HepG2 (cell line): ENCODE results near the gene EFNA3. TPM values are rescaled to one million over a fixed set of nuclear protein-coding genes. Genes with fewer than 3 reads are reported as not detected.
A peak's percentile ranks its signal among the peaks of the same experiment; 100 is the strongest.

Source experiments
- ARID3A ChIP-seq: IDR thresholded peaks from 2 replicates; pipeline ENCODE4 v1.6.1; 2012; ENCODE audit warnings: low read depth, low read length, improper control_type of control experiment
- HOXA3 ChIP-seq: sonication (generic); formaldehyde crosslinking; IDR thresholded peaks from 2 replicates; pipeline ENCODE4 v1.5.0; 2020; ENCODE audit warnings: missing genetic modification reagents
- KAT2B ChIP-seq: fragments of 150-350 bp; IDR thresholded peaks from 2 replicates; pipeline ENCODE4 v1.6.1; 2014; ENCODE audit warnings: low read depth, low read length, borderline replicate concordance
- KAT8 ChIP-seq: IDR thresholded peaks from 2 replicates; pipeline ENCODE4 v1.6.1; 2016; ENCODE audit warnings: missing genetic modification reagents, missing compliant biosample characterization
- KLF12 ChIP-seq: sonication (generic); formaldehyde crosslinking; IDR thresholded peaks from 2 replicates; pipeline ENCODE4 v1.4.0; 2020; ENCODE audit warnings: missing genetic modification reagents, borderline replicate concordance
- LCORL ChIP-seq, 2 experiments: fragments of 450-650 bp in 1 of 2; sonication (generic) in 1 of 2; formaldehyde crosslinking in 1 of 2; IDR thresholded peaks; 2 replicates each; pipeline versions ENCODE4 v1.5.0 to v1.6.1; 2017 to 2020; ENCODE audit warnings: antibody characterized with exemption in 1 of 2, missing genetic modification reagents in 1 of 2
- MAFF ChIP-seq: IDR thresholded peaks from 2 replicates; pipeline ENCODE4 v1.6.1; 2011; ENCODE audit warnings: low read depth, low read length, improper control_type of control experiment
- RAD51 ChIP-seq: fragments of 450-650 bp; IDR thresholded peaks from 2 replicates; pipeline ENCODE4 v1.6.1; 2016; ENCODE audit warnings: borderline replicate concordance
- TAF15 ChIP-seq: fragments of 200-400 bp; formaldehyde crosslinking; IDR thresholded peaks from one replicate; pipeline ENCODE4 v1.6.1; 2018; ENCODE audit warnings: mild to moderate bottlenecking, low read depth, low read length; ENCODE audit not compliant: poor library complexity, severe bottlenecking
- TBX3 ChIP-seq: fragments of 450-650 bp; IDR thresholded peaks from 2 replicates; pipeline ENCODE4 v1.6.1; 2017; ENCODE audit warnings: antibody characterized with exemption, mild to moderate bottlenecking, inconsistent platforms, borderline replicate concordance
- ZBTB2 ChIP-seq: sonication (generic); formaldehyde crosslinking; IDR thresholded peaks from 2 replicates; pipeline ENCODE4 v1.8.0; 2022; ENCODE audit warnings: low read depth, missing genetic modification reagents
- ZBTB21 ChIP-seq: sonication (generic); formaldehyde crosslinking; IDR thresholded peaks from 2 replicates; pipeline ENCODE4 v1.4.0; 2020; ENCODE audit warnings: missing genetic modification reagents
- ZFY ChIP-seq: sonication (generic); formaldehyde crosslinking; IDR thresholded peaks from 2 replicates; pipeline ENCODE4 v1.4.0; 2020; ENCODE audit warnings: missing genetic modification reagents
- ZNF263 ChIP-seq: sonication (generic); formaldehyde crosslinking; IDR thresholded peaks from 2 replicates; pipeline ENCODE4 v1.4.0; 2020; ENCODE audit warnings: missing genetic modification reagents
- ZNF713 ChIP-seq: sonication (generic); formaldehyde crosslinking; IDR thresholded peaks from 2 replicates; pipeline ENCODE4 v1.4.0; 2020; ENCODE audit warnings: mild to moderate bottlenecking, missing genetic modification reagents
- ZNF792 ChIP-seq: IDR thresholded peaks from 2 replicates; pipeline ENCODE4 v1.6.1; 2016
- ZNF83 ChIP-seq: sonication (generic); formaldehyde crosslinking; IDR thresholded peaks from 2 replicates; pipeline ENCODE4 v1.4.0; 2020; ENCODE audit warnings: missing genetic modification reagents, mild to moderate bottlenecking, borderline replicate concordance
- polyA plus RNA-seq, 8 experiments: library from polyadenylated mRNA; depleted of rRNA in 3 of 8; stranded (reverse) in 7 of 8; unstranded in 1 of 8; fragments of >200 nt; fragmentation: Illumina TruSeq in 4 of 8; extraction: Trizol in 4 of 8; gene quantifications; 2 replicates each; pipeline versions ENCODE4 v1.2.1 to v1.2.3, GENCODE V29; 2011 to 2016; ENCODE audit warnings: low read depth in 4 of 8, missing spikeins in 1 of 8, mixed read lengths in 1 of 8; ENCODE audit not compliant: insufficient read depth in 1 of 8
- total RNA-seq, 5 experiments: library from RNA; depleted of rRNA; stranded (reverse); fragments of >200 nt; fragmentation: Illumina TruSeq; extraction: Trizol; gene quantifications; 2 replicates each; pipeline ENCODE4 v1.2.3, GENCODE V29; 2016; ENCODE audit warnings: low read depth in 1 of 5
- TF ChIP-seq, protein P1 (sequence below): sonication (generic); formaldehyde crosslinking; IDR thresholded peaks from 2 replicates; pipeline ENCODE4 v1.9.0; 2021; ENCODE audit warnings: missing genetic modification reagents, borderline replicate concordance
- TF ChIP-seq, protein P2 (sequence below): sonication (generic); formaldehyde crosslinking; IDR thresholded peaks from 2 replicates; pipeline ENCODE4 v1.4.0; 2020; ENCODE audit warnings: missing genetic modification reagents, borderline replicate concordance

The EFNA3 gene
- total and polyA plus RNA-seq, 2 of the 13 experiments (the other 11 are each of a cell fraction or from before 2014, with no cell fraction given): 1.0 to 5.7 TPM

- TF ChIP-seq, protein P1, sequence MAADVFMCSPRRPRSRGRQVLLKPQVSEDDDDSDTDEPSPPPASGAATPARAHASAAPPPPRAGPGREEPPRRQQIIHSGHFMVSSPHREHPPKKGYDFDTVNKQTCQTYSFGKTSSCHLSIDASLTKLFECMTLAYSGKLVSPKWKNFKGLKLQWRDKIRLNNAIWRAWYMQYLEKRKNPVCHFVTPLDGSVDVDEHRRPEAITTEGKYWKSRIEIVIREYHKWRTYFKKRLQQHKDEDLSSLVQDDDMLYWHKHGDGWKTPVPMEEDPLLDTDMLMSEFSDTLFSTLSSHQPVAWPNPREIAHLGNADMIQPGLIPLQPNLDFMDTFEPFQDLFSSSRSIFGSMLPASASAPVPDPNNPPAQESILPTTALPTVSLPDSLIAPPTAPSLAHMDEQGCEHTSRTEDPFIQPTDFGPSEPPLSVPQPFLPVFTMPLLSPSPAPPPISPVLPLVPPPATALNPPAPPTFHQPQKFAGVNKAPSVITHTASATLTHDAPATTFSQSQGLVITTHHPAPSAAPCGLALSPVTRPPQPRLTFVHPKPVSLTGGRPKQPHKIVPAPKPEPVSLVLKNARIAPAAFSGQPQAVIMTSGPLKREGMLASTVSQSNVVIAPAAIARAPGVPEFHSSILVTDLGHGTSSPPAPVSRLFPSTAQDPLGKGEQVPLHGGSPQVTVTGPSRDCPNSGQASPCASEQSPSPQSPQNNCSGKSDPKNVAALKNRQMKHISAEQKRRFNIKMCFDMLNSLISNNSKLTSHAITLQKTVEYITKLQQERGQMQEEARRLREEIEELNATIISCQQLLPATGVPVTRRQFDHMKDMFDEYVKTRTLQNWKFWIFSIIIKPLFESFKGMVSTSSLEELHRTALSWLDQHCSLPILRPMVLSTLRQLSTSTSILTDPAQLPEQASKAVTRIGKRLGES: no peak; the same call in 1 of the 2 replicates
- peak; percentile 87 for TF ChIP-seq ARID3A
- TF ChIP-seq ZNF263 (CRISPR knock-in tag): no peak
- peak; percentile 83 for TF ChIP-seq ZBTB2
- TF ChIP-seq ZBTB21 (CRISPR knock-in tag): peak; percentile 60
- TF ChIP-seq ZNF713: no peak
- TF ChIP-seq HOXA3 (CRISPR knock-in tag): peak; percentile 79
- TF ChIP-seq, protein P2, sequence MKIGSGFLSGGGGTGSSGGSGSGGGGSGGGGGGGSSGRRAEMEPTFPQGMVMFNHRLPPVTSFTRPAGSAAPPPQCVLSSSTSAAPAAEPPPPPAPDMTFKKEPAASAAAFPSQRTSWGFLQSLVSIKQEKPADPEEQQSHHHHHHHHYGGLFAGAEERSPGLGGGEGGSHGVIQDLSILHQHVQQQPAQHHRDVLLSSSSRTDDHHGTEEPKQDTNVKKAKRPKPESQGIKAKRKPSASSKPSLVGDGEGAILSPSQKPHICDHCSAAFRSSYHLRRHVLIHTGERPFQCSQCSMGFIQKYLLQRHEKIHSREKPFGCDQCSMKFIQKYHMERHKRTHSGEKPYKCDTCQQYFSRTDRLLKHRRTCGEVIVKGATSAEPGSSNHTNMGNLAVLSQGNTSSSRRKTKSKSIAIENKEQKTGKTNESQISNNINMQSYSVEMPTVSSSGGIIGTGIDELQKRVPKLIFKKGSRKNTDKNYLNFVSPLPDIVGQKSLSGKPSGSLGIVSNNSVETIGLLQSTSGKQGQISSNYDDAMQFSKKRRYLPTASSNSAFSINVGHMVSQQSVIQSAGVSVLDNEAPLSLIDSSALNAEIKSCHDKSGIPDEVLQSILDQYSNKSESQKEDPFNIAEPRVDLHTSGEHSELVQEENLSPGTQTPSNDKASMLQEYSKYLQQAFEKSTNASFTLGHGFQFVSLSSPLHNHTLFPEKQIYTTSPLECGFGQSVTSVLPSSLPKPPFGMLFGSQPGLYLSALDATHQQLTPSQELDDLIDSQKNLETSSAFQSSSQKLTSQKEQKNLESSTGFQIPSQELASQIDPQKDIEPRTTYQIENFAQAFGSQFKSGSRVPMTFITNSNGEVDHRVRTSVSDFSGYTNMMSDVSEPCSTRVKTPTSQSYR (CRISPR knock-in tag): peak; percentile 99
- TF ChIP-seq RAD51: no peak
- peak; percentile 71 for TF ChIP-seq ZFY (CRISPR knock-in tag)
- no peak for TF ChIP-seq TAF15
- TF ChIP-seq ZNF83 (CRISPR knock-in tag): no peak
- peak; percentile 49; the same call in 1 of the 2 replicates for TF ChIP-seq KLF12 (CRISPR knock-in tag)
- peak; percentile 81 for TF ChIP-seq ZNF792 (CRISPR knock-in tag)
- TF ChIP-seq KAT2B: no peak
- TF ChIP-seq LCORL (IDR thresholded peaks at IDR 0.05): no peak
- no peak; the same call in 1 of the 2 replicates for TF ChIP-seq LCORL (CRISPR knock-in tag; IDR thresholded peaks at IDR 0.05)
- TF ChIP-seq MAFF: no peak
- peak; percentile 35; the same call in 1 of the 2 replicates for TF ChIP-seq KAT8
- TF ChIP-seq TBX3: peak; percentile 96
These were observed 48.7 kb downstream of the EFNA3 start, which contains the start of gene EFNA1 (continued) for GRCh38 chr1:155127105-155127966.
